Esophagus muscularis mucosa (tissue), 4 donors: ENCODE results near the gene DCAF15. TPM values are rescaled to one million over a fixed set of nuclear protein-coding genes. Genes with fewer than 3 reads are reported as not detected.

ENCODE experiments used
- DNase-seq: peaks from one replicate; pipeline ENCODE4 v3.0.0-alpha.2; 2017; ENCODE audit errors: extremely low spot score
- H3K27ac ChIP-seq, 4 donors: fragments of 200-600 bp; sonication (generic); replicated peaks in 1 of 4; 1 replicate in 3 of 4; 2 replicates in 1 of 4; pipeline ENCODE4 v1.5.1; 2016 to 2019; ENCODE audit warnings: mild to moderate bottlenecking in 1 of 4
- H3K27me3 ChIP-seq, 4 donors: fragments of 200-600 bp; sonication (generic); one replicate each; pipeline versions ENCODE4 v1.5.1 to v1.6.0; 2016 to 2019
- H3K36me3 ChIP-seq, 4 donors: fragments of 200-600 bp; sonication (generic); one replicate each; pipeline ENCODE4 v1.5.1; 2016 to 2019
- H3K4me1 ChIP-seq, 4 donors: fragments of 200-600 bp; sonication (generic); one replicate each; pipeline ENCODE4 v1.5.1; 2016 to 2019
- H3K4me3 ChIP-seq, 4 donors: fragments of 200-600 bp; sonication (generic); 1 replicate in 2 of 4; 2 replicates in 2 of 4; pipeline ENCODE4 v1.5.1; 2016 to 2019; ENCODE audit warnings: mild to moderate bottlenecking in 4 of 4, moderate library complexity in 1 of 4
- H3K9me3 ChIP-seq, 4 donors: fragments of 200-600 bp; sonication (generic); 1 replicate in 3 of 4; 2 replicates in 1 of 4; pipeline ENCODE4 v1.5.1; 2016 to 2019
- CTCF ChIP-seq, 3 experiments: fragments of 200-600 bp in 2 of 3; fragments of 450-650 bp in 1 of 3; sonication (generic) in 2 of 3; IDR thresholded peaks; one replicate each; pipeline ENCODE4 v1.5.1; 2017 to 2019; ENCODE audit warnings: antibody characterized with exemption in 3 of 3, mild to moderate bottlenecking in 2 of 3, moderate library complexity in 1 of 3
- EP300 ChIP-seq: sonication (generic); formaldehyde crosslinking; IDR thresholded peaks from one replicate; pipeline ENCODE4 v1.6.1; 2017; ENCODE audit warnings: antibody characterized with exemption
- POLR2A ChIP-seq: fragments of 450-650 bp; IDR thresholded peaks from one replicate; pipeline ENCODE4 v1.6.1; 2017; ENCODE audit warnings: antibody characterized with exemption, moderate library complexity, mild to moderate bottlenecking, low read depth
- POLR2AphosphoS5 ChIP-seq, 2 donors: sonication (generic); formaldehyde crosslinking; IDR thresholded peaks; one replicate each; pipeline ENCODE4 v1.6.1; 2017; ENCODE audit warnings: antibody characterized with exemption in 2 of 2
- WGBS: methylation state at CpG from one replicate; pipeline ENCODE4 v1.1.5; 2018; 5-methylcytosine and 5-hydroxymethylcytosine counted together
- intact Hi-C: fragments of 100-400 bp; cut with DNase I; formaldehyde crosslinking; loops from one replicate; pipeline ENCODE4 v1.15.1; 2023
- total RNA-seq, 4 donors: library from RNA; depleted of rRNA; stranded (reverse); fragments of >200 nt; gene quantifications; one replicate each; pipeline versions ENCODE4 v1.1.0 to v1.2.1, GENCODE V29; 2016

DCAF15 gene
- total RNA-seq, 4 donors from 2014 or later, result 9.8 to 23.9 (median 13.4) TPM

GRCh38 chr19:13929956-13930355 is 22.4 kb upstream of the DCAF15 start:
- peaks cover 4 to 59% (median 46%) of the 10 kb centered on the region in 4 donors for H3K36me3 ChIP-seq
- no peak for DNase-seq
- no peak overlapping the region for H3K4me3 ChIP-seq
- H3K27me3 ChIP-seq, result peaks cover 0 to 24% (median 2%) of the 10 kb centered on the region in 4 donors
- intact Hi-C loops, result no loop called here
- H3K9me3 ChIP-seq, result no peaks in the 10 kb centered on the region
- H3K27ac ChIP-seq, result no peak overlapping the region
- no peak for TF ChIP-seq POLR2AphosphoS5 (IDR thresholded peaks at IDR 0.05)
- no peak for TF ChIP-seq EP300
- no peak for TF ChIP-seq CTCF (IDR thresholded peaks at IDR 0.05)
- no peak for TF ChIP-seq POLR2A
- peaks cover 0 to 5% (median 0%) of the 10 kb centered on the region in 4 donors for H3K4me1 ChIP-seq
- 93% methylated on average over 13 of the region's 17 CpGs for WGBS

DNA sequence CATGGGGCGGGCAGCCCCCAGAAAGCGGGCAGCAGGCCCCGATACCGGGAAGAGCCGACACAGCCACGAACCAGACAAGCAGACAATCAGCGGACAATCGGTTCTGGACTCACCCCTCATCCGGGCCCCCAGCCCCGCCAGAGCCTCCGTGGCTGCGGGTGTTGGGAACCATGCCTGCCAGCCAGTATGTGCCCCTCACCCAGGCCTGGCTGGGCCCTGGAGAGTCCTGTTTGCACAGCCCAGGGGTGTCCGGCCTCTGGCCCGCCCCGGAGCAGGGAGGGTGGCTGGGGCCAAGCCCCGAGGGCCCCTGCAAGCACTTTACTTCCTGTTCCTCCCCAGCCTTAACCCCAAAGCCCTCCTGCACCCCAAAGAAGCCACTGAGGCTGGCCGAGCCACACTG is 21.9 kb upstream of the DCAF15 start:
- no peak for DNase-seq
- Histone ChIP-seq H3K36me3 (peaks cover 4 to 54% (median 42%) of the 10 kb centered on the region in 4 donors), H3K27me3 (peaks cover 0 to 29% (median 2%) of the 10 kb centered on the region in 4 donors), H3K4me1 (peaks cover 0 to 5% (median 0%) of the 10 kb centered on the region in 4 donors), H3K27ac (no peak overlapping the region), H3K4me3 (no peak overlapping the region), H3K9me3 (no peaks in the 10 kb centered on the region)
- WGBS, result 90% methylated on average over 2 of the region's 17 CpGs
- TF ChIP-seq POLR2AphosphoS5 (IDR thresholded peaks at IDR 0.05), result no peak
- TF ChIP-seq EP300, result no peak
- TF ChIP-seq POLR2A, result no peak
- TF ChIP-seq CTCF (IDR thresholded peaks at IDR 0.05), result no peak
- intact Hi-C loops, result no loop called here

DNA sequence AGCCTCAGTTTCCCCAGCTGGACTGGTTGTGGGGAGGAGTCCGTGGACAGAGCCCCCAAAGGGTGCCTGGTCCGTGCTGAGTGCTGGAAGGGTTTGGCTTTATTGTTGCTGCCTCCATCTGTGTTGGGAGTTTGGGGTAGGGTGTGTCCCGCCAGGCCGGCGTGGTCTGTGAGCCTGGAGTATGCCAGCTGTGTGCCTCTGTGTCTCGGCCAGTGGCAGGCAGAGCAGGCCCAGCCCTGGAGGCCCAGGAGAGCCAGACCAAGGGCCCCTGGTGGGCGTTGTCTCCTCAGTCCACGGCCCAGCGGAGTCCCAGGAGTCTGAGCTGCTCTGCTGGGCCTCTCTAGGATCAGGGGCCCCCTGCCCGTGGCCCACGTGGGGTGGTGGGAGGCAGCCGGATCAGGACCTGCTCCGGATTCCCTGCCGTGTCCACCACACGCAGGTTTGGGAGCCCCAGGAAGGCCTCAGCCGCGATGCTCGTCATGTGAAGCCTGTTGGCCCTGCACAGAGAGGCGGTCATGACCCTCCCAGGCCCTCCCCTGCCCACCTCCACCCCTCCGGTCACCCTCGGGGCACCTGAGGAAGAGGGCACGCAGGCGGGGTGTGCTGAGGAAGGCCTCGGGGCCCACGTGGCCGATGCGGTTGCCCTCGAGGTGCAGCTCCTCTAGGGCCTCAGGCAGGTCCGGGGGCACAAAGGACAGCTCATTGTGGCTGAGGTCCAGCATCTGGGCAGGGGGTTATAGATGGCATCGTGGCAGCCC is 20.7 kb upstream of the DCAF15 start:
- H3K27ac ChIP-seq, result no peak overlapping the region
- H3K4me1 ChIP-seq, result peaks cover 0 to 2% (median 0%) of the 10 kb centered on the region in 4 donors
- no peak for TF ChIP-seq POLR2AphosphoS5 (IDR thresholded peaks at IDR 0.05)
- TF ChIP-seq EP300, result no peak
- no peak for TF ChIP-seq CTCF (IDR thresholded peaks at IDR 0.05)
- TF ChIP-seq POLR2A, result no peak
- WGBS, result 77% methylated on average over 8 of the region's 30 CpGs
- no peaks in the 10 kb centered on the region for H3K9me3 ChIP-seq
- peaks cover 4 to 46% (median 34%) of the 10 kb centered on the region in 4 donors for H3K36me3 ChIP-seq
- intact Hi-C loops, result no loop called here
- peaks cover 0 to 40% (median 10%) of the 10 kb centered on the region in 4 donors for H3K27me3 ChIP-seq
- no peak overlapping the region for H3K4me3 ChIP-seq
- no peak for DNase-seq

GRCh38 chr19:13932149-13932637 is 20.1 kb upstream of the DCAF15 start:
- no peaks in the 10 kb centered on the region for H3K9me3 ChIP-seq
- WGBS, result 90% methylated on average over 6 of the region's 6 CpGs
- peaks cover under 1 to 39% (median 28%) of the 10 kb centered on the region in 4 donors for H3K36me3 ChIP-seq
- TF ChIP-seq POLR2A (no peak), POLR2AphosphoS5 (IDR thresholded peaks at IDR 0.05) (no peak), CTCF (IDR thresholded peaks at IDR 0.05) (no peak), EP300 (no peak)
- H3K27me3 ChIP-seq, result peaks cover 0 to 42% (median 10%) of the 10 kb centered on the region in 4 donors
- intact Hi-C loops, result no loop called here
- no peak for DNase-seq
- no peak overlapping the region for H3K27ac ChIP-seq
- no peak overlapping the region for H3K4me3 ChIP-seq
- H3K4me1 ChIP-seq, result no peaks in the 10 kb centered on the region
